Activated CD8-positive, alpha-beta memory T cell treated with anti-CD3 and anti-CD28 coated beads for 48 hours (primary cell): ENCODE measurements around the gene SYNCRIP.
A peak's percentile ranks its signal among the peaks of the same experiment; 100 is the strongest.
"Not testable (repeated sequence)": the region's sequence is repeated elsewhere in the genome, so short reads cannot be mapped to it uniquely, and the experiment has no call there.

ENCODE experiments used
- DNase-seq, 3 experiments: peaks; one replicate each; pipeline ENCODE4 v3.0.0-alpha.2; 2020; ENCODE audit warnings: low read depth in 2 of 3, low spot score in 2 of 3

SYNCRIP gene

DNA sequence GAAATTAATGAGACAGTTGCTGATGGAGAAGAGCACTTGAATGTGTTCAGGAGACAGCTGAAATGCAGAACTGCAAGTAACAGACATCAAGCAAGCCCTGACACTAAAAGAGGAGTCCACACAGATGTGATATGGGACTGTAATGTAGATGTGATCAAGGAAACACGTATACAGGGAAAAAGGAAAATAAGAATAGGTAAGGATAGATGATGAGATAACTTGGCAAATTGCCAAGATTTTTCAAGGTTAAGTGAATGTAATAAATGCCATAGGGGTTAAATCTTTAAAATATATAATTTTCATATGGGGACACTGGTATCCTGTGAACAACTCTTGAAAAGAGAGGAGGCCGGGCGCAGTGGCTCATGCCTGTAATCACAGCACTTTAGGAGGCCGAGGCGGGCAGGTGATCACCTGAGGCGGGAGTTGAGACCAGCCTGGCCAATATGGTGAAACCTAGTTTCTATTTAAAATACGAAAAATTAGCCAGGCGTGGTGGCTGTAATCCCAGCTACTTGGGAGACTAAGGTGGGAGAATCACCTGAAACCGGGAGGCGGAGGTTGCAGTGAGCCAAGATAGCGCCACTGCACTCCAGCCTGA, 41.9 kb downstream of the SYNCRIP start:
- DNase-seq = no peak

DNA sequence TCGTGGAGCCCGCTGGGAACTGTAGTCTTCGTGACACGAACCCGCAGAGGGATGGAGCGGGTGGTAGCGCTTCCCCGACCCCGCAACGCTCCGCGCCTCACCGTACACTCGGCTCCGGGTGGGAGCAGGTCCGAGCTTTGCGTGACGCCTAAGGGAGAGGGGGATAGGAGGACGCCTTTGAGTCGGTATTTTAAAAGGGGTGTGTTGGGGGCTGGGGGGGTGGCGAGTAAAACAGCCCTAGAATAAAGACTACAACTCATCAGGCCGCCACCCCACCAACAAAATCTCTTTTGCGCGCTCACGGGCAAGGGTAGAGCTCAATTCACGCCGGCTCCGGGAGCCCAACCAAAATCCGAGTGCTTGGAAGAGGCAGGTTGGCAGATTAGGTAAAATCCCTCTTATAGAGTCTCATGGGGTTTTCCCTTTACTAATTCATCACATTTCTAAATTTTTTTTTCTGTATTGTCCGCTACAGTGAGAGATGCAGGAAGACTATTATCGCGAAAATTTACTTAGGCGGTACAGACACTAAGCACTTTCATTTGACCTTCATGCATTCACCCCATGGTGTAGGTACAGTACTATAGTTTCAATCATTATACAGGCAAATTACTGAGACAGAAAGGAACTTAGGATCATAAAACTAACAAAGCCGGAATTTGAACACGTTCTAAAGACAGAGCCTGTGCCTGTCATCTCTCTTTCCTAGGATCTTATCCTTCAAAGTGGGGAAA, 48.3 kb downstream of the SYNCRIP start:
- peak in 1 of 3 experiments; percentile 33 for DNase-seq

DNA sequence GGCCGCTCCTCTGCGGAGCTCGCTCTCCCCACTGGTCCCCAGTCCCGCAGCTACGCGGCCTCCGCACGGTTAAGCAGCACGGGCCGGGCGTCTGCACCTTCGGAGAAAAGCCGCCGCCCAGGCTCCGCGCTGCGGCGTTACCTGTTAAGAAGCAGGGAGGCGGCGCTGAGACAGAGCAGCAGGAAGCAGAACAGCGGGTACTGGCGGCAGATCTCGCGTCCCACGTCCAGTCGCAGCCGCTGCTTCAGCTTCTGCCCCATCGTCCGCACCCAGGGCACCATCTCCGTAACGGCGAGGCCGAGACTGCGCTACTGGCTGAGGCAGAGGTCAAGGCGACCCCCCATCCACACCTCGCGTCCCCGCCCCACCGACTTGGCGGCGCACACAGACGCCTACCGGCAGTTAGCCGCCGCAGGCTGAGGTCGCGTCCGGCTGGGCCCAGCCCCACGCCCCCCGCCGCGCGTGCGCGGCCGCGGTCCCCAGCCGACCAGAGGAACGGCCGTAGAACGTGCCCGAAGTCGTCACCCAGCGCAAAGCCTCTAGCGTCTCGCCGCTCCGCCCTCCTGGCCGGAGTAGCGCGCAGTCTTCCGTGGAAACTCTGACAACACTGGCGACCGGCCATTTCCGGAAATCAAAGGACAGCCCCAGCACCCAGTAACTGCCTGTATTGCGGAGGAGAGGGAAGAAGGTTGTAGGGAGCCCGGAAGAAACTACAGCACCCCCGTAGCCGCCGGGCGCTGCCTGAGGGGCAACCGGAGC, 49.1 kb downstream of the SYNCRIP start, which contains the start of gene SNX14:
SNX14 (minus strand) TSS at position 421 of the 759 bp plus-strand sequence; CDS start at position 281, 140 bp downstream.
- peak; percentile 62 to 78 (median 71) for DNase-seq

DNA sequence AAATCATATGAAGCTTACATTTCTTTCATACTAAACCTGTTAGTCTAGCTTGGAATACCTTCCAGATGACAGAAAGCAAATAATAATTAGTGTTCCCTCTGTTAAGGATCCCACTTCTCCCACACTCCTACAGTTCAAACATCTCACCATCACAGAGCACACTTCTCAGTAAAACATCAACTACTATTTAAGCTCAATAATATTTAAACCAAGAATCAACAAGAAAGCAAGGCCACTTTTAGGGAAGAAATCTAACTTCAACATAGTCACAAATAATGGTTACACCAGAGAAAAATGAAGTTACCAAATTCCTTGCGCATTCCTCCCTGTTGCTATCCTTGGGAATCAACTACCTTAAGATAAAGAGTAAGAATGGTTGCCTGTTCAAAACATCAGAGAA, 50.7 kb downstream of the SYNCRIP start:
- DNase-seq = no peak

DNA sequence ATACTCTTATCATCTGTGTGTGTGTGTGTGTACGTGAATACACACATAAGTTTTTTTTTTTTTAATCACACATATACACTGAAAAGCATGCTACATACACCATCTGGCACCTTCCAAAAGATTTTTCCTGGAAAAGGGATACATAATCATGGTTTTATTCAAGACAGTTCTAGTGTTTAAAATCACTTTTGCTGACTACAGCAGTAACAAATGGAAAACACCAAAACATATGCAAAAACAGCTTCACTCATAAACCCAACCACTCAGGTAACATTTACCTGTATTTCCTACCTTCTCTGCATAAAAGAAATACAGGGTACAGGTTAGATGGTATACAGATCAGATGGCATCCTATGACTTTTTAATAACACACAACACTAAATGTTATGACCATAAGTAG, 51.5 kb downstream of the SYNCRIP start:
- no peak for DNase-seq

DNA sequence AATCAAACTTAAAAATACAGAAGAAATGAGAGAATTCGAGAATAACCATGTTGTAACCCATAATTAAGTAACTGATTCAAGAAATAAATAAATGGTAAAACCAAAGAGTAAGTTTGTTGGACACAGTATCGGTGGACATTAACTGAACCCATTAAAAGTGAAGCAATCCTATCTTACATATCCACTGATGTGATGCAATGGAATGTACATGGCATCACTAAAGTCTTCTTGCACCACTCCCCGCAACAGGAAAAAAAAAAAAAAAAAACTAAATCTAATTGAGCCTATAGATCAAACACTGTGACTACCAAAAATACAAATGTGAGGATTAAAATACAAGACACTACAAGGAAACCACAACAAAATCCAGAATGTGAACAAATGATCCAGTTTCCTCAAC, 56.9 kb downstream of the SYNCRIP start:
- no peak for DNase-seq

DNA sequence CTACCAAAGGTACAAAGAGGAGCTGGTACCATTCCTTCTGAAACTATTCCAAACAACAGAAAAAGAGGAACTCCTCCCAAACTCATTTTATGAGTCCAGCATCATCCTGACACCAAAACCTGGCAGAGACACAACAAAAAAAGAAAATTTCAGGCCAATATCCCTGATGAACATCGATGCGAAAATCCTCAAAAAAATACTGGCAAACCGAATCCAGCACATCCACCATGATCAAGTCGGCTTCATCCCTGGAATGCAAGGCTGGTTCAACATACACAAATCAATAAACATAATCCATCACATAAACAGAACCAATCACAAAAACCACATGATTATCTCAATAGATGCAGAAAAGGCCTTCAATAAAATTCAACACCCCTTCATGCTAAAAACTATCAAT, 59.9 kb downstream of the SYNCRIP start:
- DNase-seq = not testable (repeated sequence)

DNA sequence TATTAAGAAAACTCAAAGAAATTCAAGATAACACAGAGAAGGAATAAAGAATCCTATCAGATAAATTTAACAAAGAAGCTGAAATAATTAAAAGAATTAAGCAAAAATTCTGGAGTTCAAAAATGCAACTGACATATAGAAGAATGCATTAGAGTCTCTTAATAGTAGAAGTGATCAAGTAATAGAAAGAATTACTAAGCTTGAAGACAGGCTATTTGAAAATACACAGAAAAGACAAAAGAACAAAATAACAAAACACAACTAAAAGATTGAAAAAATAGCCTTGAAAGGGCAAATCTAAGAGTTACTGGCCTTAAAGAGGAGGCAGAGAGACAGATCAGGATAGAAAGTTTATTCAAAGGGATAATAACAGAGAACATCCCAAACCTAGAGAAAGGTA, 61.1 kb downstream of the SYNCRIP start:
- no peak for DNase-seq

DNA sequence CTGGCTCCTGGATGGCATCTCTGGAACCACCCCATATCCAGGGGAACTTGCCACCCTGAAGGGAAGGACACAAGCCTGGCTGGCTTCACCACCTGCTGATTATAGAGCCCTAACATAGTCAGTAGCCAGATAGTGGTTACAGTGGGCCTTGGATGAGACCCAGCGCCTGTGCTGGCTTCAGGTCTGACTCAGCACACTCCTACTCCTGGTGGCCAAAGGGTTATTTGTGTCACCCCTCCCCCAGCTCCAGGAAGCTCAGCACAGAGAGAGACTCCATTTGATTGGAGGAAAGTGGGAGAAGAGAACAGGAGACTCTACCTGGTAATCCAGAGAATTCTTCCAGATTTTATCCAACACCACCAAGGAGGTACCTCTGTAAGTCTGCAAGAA, 61.8 kb downstream of the SYNCRIP start:
- DNase-seq = no peak

DNA sequence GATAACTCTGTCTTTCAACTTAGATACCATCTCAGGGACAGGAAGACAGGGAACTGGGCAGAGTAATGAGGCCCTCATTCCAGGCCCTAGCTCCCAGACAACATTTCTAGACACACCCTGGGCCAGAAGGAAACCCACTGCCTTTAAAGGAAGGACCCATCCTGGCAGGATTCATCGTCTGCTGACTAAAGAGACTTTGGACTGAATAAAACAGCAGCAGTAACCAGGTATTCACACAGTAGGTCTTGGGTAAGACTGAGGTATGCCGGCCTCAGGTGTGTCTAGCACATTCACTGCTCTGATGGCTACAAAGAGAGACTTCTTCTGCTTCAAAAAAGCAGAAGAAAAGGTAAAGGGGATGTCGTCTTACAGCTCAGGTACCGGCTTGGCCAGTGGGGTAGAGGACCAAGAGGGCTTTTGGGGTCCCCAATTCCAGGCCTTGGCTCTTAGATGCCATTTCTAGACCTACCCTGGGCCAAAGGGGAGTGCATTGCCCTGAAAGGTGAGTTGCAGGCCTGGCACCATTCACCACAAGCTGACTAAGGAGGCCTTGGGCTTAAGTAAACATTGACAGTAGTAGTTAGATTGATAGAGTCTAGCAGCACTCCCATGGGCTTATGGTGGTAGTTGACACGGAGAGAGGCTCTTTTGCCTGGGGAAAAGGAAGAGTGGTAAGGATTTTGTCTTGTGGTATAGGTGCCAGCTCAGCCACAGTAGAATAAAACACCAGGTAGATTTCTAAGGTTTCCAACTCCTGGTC, 62.4 kb downstream of the SYNCRIP start:
- DNase-seq = no peak

DNA sequence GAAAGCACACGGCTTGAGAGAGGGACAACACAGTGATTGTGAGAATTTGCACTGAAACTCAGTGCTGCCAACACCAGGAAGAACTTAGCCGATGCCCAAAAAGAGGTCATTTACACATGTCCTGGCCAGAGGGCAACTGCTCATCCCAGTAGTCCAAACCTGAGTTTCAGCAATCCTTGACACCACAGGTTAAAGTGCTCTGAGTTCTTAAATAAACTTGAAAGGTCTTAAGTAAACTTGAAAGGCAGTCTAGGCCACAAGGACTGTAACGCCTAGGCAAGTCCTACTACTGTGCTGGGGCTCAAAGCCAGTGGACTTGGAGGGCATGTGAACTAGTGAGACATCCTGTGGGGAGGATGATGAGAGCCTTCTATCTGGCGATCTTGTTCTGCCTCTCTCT, 63.1 kb downstream of the SYNCRIP start:
- DNase-seq = no peak

DNA sequence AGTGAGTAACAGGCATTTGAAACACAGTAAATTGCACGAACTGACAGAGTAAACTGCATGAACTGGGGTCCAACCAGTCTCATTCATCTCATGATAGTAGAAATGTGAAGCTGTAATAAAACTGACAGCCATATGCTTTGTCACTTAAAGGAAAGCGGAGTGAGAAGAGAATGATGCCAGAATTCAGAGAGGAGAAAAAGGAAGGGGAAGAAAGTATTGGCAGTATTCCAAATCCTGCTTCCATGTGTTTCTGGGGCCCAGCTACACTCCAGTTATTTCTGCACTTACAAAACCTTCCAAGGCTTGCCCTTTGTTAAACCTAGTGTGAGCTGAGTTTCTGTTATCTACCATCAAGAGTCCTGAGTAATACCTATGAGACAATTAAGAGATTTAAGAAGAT, 66.2 kb downstream of the SYNCRIP start:
- DNase-seq = no peak

DNA sequence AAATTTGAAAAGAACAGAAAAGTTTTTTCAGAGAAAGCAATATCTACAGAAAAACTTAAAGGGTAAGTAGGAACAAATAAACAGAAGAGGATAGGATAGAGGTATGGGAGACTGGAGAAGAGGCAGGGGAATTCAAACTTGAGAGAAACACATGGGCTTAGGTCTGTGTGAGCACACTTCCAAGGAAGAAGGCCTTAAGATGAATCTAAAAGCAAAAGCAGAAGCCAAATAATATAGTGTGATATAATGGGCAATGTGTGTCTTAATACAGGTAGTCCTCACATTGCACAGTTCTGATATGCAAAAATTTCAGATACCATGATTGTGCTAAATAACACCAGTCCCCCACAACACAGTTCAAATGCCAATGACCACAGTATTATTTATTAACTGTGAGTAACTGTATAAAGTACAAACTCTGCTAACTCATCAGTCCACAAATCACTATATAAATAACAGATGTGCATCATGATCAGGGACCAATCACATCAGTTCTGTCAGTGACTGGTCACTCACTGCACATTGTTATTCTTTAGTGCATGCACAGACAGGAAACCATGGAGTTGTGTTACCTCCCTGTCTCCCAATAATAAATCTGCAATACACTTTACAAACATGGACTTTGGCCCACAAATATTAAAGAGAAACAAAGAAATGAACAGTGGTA, 67.6 kb downstream of the SYNCRIP start:
- no peak for DNase-seq

DNA sequence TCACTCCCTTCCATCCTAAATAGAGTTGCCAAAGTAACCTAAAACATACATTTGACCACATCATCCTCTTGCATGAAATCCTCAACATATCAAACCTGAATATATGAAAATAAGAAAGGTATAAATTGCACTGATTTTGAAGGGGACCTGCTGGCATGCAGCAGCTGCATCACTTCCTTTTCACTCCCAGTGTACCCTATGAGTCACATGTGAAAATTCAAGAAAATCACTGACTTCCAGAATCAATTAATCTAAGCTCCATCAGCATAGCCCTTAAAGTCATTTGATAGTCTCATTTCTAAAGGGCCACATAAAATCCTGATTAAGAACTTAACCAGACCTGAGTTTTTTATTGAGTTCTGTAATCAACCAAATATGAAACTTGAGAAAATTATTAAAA, 73.4 kb downstream of the SYNCRIP start:
- DNase-seq = no peak

DNA sequence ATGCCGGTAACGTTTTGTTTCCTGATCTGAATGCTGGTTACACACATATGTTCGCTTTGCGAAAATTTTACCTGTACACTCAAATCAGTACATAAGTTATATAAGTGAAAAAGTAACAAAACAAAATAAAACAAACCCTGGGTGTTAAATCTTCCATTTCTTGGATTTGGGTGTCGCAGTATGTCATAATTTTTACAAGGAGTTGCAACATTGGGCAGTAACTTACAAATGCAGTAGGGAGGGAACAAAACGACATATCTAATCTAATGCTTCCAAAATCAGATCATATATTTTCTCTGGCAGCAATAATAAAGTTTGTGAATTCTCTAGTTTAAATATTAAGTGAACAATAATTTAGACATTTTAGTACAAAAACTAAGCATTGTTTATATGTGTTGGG, 74.3 kb downstream of the SYNCRIP start:
- no peak for DNase-seq

DNA sequence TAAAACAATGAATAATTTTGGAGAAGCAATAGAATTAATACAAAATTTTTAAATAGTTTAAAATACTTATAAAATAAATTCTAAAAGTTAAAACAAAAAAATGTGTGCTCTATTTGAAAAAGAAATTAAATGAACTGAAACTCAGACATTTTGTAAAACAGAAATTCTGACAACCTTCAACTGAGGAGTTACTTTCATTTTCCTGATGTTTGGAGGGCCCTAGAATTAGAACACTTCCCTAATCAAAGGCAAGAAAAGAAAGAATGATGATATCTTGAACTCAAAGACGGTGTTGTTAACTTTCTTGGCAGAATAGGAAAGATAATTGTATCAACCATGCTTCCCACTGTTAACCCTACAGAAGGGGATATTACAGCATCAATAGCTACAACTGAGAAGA, 77.0 kb downstream of the SYNCRIP start:
- no peak for DNase-seq

DNA sequence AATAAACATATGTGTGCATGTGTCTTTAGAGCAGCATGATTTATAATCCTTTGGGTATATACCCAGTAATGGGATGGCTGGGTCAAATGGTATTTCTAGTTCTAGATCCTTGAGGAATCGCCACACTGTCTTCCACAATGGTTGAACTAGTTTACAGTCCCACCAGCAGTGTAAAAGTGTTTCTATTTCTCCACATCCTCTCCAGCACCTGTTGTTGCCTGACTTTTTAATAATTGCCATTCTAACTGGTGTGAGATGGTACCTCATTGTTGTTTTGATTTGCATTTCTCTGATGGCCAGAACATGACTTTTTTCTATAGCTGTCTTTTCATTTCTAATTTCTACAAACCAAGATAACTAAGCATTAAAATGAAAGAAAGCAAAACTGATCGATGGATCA, 78.5 kb downstream of the SYNCRIP start:
- DNase-seq = not testable (repeated sequence)
